KG1 (cell line): ENCODE results near the gene USP26.
"Not testable (repeated sequence)": the region's sequence is repeated elsewhere in the genome, so short reads cannot be mapped to it uniquely, and the experiment has no call there.

ENCODE experiments used
- DNase-seq: peaks from one replicate; lab custom pipeline; 2025; lab: John Stamatoyannopoulos, UW

The USP26 gene

DNA sequence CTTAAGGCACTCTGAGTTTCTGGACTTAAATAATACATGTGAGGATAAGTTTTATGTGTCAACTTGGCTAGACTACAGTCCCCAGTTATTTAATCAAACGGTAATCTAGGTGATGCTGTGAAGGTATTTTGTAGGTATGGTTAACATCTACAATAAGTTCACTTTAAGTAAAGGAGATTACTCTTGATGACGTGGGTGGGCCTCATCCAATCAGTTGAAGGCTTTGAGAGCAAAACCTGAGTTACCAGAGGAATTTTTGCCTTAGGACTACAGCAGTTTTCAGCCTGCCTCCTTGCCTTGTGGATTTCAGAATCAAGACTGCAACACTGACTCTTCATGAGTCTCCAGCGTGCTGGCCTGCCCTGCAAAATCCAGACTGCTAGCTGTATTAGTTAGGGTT is 78.7 kb downstream of the USP26 start:
- DNase-seq: no peak

DNA sequence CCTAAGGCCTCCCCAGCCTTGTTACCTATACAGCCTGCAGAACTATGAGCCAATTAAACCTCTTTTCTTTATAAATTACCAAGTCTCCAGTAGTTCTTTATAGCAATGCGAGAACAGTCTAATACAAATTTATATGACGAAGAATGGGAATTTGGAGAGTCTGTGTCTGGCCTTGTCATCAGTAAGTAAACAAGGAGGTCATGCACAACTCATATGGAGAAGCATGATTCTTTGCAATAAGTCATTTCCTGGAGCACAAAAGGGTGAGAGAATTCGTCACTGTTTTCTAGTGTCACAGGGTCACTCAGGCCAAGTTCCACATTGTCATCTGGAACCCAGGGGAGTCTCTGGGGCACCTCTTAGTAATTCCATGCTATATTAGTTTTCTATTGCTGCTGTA is 89.5 kb downstream of the USP26 start:
- DNase-seq: no peak

DNA sequence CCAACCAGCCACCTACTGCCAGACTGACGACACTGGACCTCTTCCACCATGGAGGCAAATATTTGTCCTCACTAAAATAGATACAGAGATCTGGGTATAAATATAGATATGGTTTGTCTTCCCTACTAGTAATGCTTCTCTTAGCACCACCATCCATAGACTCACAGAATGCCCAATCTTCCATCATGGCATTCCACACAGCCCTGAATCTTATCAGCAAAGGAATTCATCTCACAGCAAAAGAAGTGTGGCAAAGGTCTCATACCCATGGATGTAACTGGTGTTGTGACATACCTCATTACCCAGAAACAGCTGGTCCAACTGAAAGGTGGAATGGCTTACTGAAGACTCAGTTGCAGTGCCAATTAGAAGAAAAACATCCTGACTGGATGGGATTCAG is 91.3 kb downstream of the USP26 start:
- no peak for DNase-seq

DNA sequence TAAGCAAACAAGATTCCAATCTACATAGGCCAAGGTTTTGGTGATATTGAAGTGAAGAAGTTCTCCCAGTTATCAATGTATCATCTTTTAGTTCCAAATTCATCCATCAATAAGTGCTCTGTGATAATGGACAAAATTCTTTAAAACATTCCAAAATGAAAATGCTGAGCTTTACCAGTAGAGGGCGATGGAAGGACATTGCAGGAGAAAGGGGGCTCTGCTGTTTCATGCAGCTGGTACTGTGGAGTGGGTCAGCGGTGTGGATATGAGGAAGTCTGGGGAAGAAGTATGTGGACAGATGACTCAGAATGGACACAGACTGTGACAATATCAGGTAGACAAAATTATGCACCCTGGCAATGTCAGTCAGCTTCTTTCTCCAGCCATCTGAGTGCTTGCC is 91.9 kb downstream of the USP26 start:
- no peak for DNase-seq

DNA sequence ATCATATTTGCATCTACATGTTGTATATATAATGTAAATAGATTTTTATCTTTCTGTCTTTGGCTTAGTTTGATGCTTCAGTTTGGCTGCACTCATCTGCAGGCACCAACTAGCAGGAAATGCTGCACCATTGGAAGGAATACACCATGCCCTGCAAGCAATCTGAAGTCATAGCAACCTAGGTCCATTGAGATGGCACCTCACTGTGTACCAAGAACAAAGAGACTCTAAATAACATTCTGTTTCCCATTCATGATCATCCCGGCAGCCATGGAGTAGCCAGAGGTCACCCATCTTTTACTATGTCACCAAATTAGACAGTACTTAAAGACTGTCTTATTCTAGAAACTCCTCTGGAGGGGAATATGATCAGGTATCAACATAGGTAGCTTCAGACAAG is 97.7 kb downstream of the USP26 start:
- DNase-seq: no peak

DNA sequence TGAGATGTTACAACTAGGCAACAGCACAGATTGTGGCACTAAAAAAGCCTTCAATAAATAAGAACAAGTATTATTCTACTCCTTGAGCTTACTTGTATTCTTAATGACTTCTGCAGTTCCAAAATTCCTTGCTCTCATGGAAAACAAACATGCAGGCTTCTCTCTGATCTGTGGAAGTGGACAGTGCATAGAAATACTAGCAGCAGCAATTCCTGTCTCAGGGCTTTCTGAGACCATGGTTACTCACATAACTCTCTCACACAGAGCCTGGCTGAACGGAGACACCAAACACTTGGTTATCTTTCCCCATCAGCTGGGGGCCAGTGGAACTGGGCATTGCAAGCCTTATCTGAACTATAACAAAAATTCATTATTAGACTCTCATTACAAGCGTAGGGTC is 106.1 kb downstream of the USP26 start:
- no peak for DNase-seq

DNA sequence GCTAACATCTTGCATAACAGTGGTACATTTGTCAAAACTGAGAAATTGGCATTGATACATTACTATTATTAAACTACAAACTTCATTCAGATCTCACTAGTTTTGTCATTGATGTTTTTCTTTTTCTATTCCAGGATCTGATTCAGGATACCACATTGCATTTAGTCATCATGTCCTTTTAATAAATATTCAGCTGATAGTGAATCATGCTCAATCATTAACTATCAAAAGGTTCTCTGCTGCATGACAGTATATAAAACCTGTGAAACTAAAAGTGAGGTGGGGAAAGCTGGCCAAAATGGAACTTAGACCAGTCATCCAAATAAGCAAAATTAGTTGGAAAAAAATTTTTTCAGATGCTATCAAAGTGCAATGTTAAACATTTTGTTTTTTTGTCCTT is 110.4 kb downstream of the USP26 start:
- no peak for DNase-seq

DNA sequence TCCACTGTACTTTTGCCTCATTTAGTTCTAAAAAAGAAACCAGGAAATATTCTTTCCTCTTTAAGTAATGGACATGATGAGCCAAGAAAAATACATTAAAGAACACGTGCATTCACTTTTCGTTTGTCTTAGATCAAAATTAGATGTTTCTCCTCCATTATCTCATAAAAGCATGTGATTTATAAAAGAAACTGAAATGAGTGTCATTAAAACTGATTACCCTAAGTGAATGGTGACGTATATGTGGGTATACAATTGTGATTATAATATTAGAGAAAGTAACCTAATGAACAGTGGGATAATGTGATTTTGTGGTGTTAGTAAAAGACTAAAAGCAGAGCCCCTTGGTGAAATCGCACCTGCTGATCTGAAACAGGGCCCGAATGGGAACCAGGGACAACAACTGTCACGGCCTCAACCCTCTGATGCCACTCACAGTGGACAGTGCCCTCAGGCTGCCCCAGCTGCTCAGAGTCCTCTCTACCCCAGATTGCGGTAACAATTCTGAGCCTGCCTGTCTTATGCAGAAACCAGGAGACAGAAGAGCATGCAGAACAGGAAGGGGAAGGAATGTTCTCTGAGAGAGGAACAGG is 112.8 kb downstream of the USP26 start:
- DNase-seq: no peak

DNA sequence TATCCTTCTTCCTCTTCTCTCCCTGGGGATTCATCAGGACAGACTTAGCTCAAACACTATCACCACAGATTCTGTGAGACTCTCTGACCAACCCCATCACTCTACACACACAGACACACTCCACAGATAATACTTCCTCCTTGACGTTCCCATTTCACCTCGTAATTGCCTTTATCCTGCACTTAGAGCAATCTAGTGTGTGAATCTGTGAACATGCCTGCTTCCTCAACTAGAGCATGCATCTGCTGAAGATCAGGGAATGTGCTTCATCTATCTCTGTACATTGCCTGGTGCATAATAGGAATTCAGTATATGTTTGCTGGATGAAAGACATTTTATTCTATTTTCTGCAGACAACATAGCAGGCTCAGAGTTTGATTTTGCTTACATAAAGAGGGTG is 113.4 kb downstream of the USP26 start:
- DNase-seq: no peak

DNA sequence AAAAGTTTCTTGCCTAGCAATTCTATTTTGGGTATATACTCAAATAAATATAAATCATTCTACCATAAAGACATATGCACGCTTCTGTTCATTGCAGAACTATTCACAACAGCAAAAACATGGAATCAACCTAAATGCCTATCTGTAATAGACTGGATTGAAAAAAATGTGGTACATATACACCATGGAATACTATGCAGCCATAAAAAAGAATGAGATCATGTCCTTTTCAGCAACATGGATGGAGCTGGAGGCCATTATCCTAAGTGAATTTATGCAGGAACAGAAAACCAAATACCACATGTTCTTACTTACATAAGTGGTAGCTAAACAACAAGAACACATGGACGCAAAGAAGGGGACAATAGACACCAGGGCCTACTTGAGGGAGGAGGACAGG is 116.9 kb downstream of the USP26 start:
- DNase-seq: not testable (repeated sequence)
